Sigmoid colon (tissue), 4 donors: ENCODE data around the gene ARHGEF6.

ENCODE experiments used
- EP300 ChIP-seq, 4 donors: sonication (generic); formaldehyde crosslinking; IDR thresholded peaks; one replicate each; pipeline ENCODE4 v1.6.1; 2017; ENCODE audit warnings: antibody characterized with exemption in 4 of 4
- POLR2A ChIP-seq, 2 donors: fragments of 450-650 bp; IDR thresholded peaks; one replicate each; pipeline ENCODE4 v1.6.1; 2016; ENCODE audit warnings: antibody characterized with exemption in 2 of 2, mild to moderate bottlenecking in 2 of 2, moderate library complexity in 2 of 2
- POLR2AphosphoS5 ChIP-seq, 4 donors: sonication (generic); formaldehyde crosslinking; IDR thresholded peaks; one replicate each; pipeline ENCODE4 v1.6.1; 2017; ENCODE audit warnings: antibody characterized with exemption in 4 of 4
- TF ChIP-seq, protein P1 (sequence below), 4 experiments: fragments of 450-650 bp in 3 of 4; fragments of 200-600 bp in 1 of 4; IDR thresholded peaks; one replicate each; pipeline ENCODE4 v1.5.1; 2016 to 2019; ENCODE audit warnings: antibody characterized with exemption in 4 of 4, mild to moderate bottlenecking in 3 of 4, moderate library complexity in 2 of 4

DNA sequence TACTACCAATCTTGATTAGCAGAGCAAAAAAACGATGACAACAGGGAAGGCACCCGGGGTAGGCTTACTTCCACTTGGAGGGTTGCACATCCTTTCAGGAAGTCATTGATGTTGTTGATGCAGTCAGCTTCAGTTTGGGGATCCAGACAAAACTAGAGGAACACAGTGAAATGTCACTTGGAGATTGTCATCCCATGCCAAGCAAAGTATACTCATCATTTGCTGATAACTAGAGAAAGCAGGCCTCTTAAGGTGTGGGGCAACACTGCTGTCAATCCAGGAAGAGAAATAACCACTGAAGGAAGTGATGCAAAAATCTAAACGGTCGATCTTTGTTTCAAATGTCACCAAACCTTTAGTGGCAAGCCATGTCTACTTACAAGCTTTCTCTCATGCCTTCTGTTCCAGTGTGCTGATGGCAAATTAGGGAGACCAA, 1.4 kb downstream of the ARHGEF6 start:
- TF ChIP-seq, protein P1, sequence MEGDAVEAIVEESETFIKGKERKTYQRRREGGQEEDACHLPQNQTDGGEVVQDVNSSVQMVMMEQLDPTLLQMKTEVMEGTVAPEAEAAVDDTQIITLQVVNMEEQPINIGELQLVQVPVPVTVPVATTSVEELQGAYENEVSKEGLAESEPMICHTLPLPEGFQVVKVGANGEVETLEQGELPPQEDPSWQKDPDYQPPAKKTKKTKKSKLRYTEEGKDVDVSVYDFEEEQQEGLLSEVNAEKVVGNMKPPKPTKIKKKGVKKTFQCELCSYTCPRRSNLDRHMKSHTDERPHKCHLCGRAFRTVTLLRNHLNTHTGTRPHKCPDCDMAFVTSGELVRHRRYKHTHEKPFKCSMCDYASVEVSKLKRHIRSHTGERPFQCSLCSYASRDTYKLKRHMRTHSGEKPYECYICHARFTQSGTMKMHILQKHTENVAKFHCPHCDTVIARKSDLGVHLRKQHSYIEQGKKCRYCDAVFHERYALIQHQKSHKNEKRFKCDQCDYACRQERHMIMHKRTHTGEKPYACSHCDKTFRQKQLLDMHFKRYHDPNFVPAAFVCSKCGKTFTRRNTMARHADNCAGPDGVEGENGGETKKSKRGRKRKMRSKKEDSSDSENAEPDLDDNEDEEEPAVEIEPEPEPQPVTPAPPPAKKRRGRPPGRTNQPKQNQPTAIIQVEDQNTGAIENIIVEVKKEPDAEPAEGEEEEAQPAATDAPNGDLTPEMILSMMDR (IDR thresholded peaks at IDR 0.05) = no peak
- no peak for TF ChIP-seq POLR2AphosphoS5 (IDR thresholded peaks at IDR 0.05)
- no peak for TF ChIP-seq POLR2A (IDR thresholded peaks at IDR 0.05)
- TF ChIP-seq EP300 (IDR thresholded peaks at IDR 0.05) = no peak
